GM10847 (cell line): ENCODE data around the gene SIPA1L3.

Experiments used
- POLR2A ChIP-seq: IDR thresholded peaks from 2 replicates; pipeline ENCODE4 v1.6.1; 2011; ENCODE audit not compliant: insufficient read length; ENCODE audit errors: extremely low read depth

SIPA1L3 gene

DNA sequence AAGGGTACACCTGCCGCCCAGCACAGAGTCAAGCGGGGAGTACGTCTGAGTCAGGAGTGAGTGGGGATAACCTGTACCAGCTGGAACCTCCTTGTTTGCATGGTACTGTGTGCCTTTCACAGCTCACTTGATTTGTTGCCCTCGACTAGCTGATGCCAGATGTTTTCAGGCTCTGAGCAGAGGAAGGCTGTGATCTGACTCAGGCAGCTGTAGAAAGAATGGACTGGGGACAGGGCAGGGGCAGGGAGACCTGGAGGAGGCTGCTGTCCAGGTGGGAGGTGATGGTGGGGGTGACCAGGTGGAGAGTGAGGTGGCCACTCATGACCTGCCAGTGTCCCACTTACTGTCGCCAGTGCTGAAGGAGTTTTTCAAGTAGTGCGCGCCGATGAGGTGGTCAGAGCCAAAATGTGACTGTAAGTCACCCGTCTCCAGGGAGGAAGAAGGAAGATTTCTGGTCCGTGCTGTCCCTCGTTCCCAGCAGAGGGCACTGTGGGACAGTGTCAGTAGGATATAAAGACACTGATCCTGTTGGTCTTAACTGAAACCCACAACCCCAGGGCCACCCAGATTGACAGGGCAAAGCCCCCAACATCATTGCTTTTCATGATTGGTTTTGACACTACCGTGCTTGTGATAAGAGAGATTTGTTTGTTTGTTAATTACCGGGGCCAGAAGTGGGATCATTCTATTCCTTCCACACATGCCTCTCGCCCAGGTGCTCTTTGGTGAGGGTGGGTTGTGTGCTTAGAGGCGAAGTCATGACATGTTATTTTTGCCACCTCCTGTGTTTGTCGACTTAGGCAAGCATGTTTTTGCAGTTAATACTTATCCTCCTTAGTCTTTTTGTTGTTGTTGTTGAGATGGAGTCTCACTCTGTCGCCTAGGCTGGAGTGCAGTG lies 188.7 kb downstream of the SIPA1L3 start:
- TF ChIP-seq POLR2A: no peak

DNA sequence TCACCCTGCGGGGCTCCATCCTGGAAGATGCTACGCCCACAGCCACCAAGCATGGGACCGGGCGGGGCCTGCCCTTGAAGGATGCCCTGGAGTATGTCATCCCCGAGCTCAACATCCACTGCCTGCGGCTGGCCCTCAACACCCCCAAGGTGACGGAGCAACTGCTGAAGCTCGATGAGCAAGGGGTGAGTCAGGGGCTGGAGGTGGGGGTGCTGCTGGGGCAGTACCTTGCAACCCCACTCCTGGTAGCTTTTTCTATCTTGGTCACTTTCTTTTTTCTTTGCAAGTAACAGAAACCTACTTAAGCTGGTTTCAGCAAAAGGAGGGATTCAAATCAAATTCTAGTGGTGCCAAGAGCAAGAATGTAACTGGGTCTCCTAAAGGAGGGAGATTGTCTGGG lies 193.0 kb downstream of the SIPA1L3 start:
- TF ChIP-seq POLR2A: no peak

DNA sequence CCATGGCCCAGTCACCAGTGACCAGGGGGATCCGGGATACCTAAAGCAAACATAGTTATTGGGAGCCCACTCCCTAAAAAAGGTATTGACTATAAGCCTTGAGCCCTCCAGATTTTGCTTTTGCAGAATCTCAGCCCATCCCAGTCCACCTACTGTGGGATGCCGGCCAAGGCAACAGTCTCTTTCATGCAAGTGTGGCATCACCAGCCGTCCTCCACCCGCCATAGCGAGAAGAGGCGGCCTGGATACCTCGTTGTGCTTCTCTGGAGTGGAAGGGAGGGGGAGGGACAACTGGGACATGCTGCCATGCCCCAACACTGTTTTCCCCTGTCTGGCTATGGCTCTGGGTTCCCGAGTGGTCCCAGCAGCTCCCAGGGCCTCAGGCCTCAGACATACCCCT lies 193.6 kb downstream of the SIPA1L3 start:
- no peak for TF ChIP-seq POLR2A

DNA sequence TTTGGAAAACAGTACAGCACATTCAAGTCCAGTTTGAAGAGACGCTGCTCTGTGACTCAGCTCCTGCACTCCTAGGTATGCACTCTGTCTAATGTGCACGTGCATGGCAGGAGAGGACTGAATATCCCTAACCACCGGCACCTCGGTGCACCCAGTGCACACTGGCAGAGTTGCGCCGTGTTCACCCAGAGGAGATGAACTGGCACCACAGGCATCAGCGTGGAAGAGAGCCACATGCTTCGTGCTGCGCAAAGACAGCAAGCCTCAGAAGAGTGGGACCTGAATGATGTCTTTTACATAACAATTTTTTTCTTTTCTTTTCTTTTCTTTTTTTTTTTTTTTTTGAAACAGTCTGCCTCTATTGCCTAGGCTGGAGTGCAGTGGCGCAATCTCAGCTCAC lies 194.7 kb downstream of the SIPA1L3 start:
- no peak for TF ChIP-seq POLR2A

DNA sequence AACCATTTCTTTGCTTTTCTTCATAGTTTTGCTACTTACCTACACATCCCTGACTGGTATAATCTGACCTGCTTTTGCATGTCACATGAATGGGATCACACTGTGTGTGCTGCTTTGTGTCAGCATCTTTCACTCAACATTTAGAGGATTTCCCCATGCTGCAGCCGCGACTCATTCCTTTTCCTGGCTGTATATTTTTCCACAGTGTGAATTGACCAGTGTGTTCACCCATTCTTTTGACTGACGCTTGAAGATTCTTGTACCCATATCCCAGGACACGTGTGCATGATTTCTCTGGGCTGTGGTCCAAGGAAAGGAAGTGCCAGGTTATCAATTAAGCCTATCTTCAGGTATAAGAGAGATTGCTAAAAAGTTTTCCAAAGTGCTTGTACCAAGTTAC lies 198.6 kb downstream of the SIPA1L3 start:
- no peak for TF ChIP-seq POLR2A

DNA sequence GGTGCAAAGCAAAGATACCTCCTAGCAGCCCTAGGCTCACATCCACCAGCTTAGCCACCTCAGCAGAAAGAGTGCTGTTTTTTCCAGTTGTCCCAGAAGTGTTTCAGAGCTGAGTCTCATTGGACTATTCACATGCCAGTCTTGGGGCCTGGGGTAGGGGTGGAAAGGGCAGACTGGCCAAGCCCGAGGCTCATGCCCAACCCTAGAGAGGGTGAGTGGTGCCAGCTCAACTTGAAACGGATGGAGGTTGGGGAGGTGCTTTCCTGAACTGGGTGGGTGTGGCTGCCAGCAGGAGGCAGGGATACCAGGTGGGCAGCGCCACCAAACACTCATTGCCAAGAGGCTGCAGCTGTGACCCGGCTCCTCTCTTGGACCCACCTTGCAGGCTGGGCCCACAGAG lies 200.1 kb downstream of the SIPA1L3 start:
- TF ChIP-seq POLR2A: no peak

DNA sequence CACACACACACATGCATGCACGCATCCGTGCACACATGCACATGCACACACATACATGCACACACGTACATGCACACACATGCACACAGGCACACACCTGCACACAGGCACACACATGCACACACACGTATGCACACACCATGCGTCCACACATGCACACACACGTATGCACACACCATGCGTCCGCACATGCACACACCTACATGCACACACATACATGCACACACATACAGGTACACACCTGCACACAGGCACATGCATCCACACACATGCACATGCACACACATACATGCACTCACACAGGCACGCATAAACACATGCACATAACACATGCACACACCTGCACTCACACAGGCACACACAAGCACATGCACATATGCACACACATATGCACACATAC lies 204.9 kb downstream of the SIPA1L3 start:
- no peak for TF ChIP-seq POLR2A

DNA sequence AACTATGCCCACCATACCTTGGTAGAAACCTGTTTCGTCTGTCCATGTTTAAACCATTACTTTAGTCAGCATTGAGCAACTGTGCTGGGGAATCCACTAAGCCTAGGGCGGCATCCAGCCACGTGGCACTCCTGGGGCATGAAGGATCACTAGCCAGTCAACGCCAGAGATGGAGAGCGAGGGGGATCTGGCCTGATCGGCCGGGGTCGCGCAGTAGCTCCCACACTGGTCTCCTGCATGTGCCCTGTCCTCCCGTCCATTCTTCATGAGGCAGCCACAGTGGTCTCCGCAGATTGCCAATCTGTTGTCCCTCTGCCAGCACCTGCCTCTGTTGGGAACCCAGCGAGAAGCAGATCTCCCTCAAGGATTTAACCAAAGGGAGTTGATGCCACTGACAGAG lies 207.6 kb downstream of the SIPA1L3 start:
- no peak for TF ChIP-seq POLR2A

DNA sequence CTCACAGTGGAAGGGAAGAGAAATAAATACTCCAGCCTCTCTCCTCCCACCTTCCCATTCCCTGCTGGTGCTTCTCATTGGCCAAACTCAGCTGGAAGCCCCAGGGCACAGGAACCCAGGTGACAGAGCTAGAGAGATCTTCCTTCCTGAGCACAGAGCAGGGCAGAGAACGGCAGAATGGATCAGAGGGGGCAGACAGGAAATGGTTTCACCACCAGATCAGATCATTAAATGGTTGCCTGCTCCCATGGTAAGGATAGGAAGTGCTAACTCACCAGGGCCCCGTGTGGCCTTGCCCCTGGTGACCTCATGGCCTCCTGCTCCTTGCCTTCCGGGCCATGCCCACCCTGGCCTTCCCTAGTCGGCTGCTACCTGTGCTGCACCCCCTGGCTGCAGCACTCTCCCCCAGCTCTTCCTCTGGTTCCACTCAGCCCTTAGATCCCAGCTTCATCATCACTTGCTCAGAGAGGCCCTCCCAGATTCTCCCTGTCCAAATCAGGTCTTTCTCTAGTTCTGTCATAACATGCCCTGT lies 208.3 kb downstream of the SIPA1L3 start:
- TF ChIP-seq POLR2A: no peak

DNA sequence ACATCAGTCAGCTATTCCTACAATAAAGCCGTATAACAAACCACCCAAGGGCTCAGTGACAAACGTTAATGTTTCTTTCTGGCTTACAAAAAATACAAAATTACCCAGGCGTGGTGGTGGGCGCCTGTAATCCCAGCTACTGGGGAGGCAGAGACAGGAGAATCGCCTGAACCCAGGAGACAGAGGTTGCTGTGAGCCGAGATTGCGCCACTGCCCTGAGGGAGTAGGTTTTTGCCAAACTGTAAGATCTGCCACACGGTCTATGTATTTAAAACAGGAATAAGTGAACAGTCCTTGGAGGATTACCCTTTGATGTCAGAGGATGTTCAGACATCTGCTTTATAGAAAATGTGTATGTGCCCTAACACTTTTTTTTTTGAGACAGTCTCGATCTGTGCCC lies 211.2 kb downstream of the SIPA1L3 start:
- TF ChIP-seq POLR2A: no peak

DNA sequence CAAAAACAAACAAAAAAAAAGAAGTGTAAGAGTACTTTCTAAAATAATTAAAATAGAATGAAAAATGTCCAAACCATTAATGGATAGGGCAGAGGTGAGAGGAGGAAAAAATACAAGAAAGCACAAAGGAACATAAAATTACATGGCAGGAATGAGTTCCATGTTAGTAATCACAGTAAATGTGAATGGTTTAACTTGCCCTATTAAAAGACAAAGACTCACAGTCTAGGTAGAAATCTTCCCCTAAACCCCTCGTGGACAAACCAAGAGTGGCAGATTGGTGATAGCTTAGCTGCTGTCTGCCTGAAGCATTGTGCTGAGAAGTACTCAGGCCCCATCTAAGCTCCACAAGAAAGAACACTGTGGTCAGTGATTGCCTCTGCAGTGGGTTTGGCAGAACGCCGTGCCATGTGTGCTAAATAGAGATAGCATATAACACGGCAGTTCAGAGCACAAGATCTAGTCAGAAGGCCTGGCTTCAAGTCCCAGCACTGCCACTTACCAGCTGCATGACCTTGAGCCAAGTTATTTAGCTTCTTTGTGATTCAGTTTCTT lies 213.5 kb downstream of the SIPA1L3 start:
- no peak for TF ChIP-seq POLR2A

DNA sequence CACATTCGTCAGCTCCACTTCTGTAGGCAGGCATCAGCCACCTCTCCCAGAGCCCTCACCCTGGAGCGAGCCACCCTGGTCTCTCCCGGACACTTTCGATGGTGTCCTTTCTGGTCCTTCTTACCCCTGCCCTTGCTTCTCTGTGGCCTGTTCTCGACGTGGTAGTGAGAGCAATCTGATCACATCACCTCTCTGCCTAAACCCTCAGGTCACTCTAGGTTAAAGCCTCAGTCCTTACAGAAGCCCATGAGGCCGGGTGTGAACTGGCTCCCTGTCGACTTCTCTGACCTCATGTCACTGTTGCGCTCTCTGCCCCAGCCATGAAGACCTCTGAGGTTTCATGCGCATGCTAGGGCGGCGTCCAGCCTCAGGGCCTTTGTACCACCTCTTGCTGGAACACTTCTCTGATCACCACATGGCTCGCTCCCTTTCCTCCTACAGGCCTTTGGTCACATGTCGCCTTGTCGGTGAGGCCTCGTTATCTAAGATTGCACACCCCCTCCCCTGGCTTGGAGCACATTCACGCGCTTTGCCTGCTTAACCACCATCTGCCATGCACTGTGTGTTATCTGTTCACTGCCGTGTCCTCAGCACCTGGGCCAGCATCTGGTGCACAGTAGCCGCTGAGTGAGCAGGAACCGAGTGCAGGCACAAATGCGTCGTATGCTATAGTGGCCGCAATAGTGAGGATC lies 215.5 kb downstream of the SIPA1L3 start:
- no peak for TF ChIP-seq POLR2A

DNA sequence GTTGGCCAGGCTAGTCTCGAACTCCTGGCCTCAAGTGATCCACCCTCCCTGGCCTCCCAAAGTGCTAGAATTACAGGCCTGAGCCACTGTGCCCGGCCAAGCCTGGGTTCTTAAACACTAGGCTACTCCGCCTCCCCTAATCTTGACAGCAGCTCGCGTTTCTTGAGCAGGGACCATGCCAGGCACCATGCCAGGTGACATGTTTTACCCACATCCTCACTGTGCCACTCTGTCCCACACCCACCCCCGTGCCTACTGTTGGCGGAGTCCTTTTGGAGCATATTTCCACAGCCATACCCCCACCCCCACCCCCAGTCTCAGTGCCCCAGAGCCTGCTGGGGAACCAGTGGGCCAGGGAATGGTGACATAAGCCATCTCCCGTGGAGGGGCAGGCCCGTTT lies 218.2 kb downstream of the SIPA1L3 start:
- TF ChIP-seq POLR2A: no peak

DNA sequence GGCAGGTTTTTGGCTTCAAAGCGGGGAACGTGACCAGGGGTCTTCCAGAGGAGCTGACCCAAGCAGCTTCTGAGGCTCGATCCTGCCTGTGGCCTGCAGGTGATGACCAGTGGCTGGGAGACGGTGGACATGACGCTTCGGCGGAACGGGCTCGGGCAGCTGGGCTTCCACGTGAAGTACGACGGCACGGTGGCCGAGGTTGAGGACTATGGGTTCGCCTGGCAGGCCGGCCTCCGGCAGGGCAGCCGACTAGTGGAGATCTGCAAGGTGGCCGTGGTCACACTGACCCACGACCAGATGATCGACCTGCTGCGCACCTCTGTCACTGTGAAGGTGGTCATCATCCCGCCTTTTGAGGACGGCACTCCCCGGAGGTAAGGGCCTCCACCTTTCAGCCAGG lies 223.4 kb downstream of the SIPA1L3 start:
- TF ChIP-seq POLR2A: no peak

DNA sequence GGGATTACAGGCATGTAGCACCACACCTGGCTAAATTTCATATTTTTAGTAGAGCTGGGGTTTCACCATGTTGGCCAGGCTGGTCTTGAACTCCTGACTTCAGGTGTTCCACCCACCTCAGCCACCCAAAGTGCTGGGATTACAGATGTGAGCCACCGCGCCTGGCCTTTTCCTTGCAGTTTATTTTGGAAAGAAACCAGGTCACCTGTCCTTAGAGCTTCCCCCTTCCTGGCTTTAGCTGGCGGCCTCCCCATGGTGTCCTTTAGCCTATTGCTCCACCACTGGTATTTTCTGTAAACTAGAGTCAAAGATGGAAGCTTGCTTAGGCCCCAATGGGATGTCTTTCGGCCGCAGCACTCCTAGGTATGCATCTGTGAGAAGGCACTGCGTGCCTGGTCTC lies 225.8 kb downstream of the SIPA1L3 start:
- no peak for TF ChIP-seq POLR2A

DNA sequence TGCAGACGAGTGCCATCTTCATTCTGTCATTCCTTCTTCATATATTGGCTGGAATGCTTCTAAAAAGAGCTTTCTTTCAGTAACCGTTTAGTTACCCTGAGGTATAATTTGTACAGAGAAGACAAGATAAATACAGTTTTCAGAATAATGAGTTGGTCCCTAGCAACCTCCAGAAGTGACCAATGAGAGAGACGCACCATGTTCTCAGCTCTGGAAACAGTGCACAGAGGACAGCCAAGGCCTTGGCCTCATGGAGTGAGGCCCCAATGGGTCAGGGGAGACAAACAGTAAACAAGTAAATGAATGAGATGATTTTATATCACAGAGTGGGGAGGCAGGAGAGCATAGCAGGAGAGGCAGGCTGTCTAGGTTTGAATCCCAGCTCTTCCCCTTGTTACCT lies 226.3 kb downstream of the SIPA1L3 start:
- no peak for TF ChIP-seq POLR2A
